Thoracic aorta (tissue), 2 donors: ENCODE measurements around the gene EIF3I. TPM values are rescaled to one million over a fixed set of nuclear protein-coding genes. Genes with fewer than 3 reads are reported as not detected.
A peak's percentile ranks its signal among the peaks of the same experiment; 100 is the strongest.

Experiments used
- ATAC-seq: fragments of 150-250 bp; one replicate; pipeline ENCODE4 v1.8.0; 2017; ENCODE audit warnings: low read depth; ENCODE audit not compliant: insufficient number of reproducible peaks, low FRiP score
- DNase-seq: peaks from one replicate; pipeline ENCODE4 v3.0.0-alpha.2; 2020; ENCODE audit warnings: low spot score
- H3K27ac ChIP-seq, 2 donors: fragments of 200-600 bp; sonication (generic); 1 replicate in 1 of 2; 2 replicates in 1 of 2; pipeline ENCODE4 v1.5.1; 2016; ENCODE audit warnings: mild to moderate bottlenecking in 2 of 2, moderate library complexity in 2 of 2
- H3K27me3 ChIP-seq: fragments of 200-600 bp; sonication (generic); replicated peaks from 2 replicates; pipeline ENCODE4 v1.6.0; 2016; ENCODE audit warnings: mild to moderate bottlenecking; ENCODE audit not compliant: insufficient read depth
- H3K36me3 ChIP-seq: fragments of 200-600 bp; sonication (generic); one replicate; pipeline ENCODE4 v1.5.1; 2016
- H3K4me1 ChIP-seq, 2 donors: fragments of 200-600 bp; sonication (generic); 1 replicate in 1 of 2; 2 replicates in 1 of 2; pipeline versions ENCODE4 v1.5.1 to v1.6.0; 2016; ENCODE audit warnings: low read depth in 2 of 2, mild to moderate bottlenecking in 1 of 2; ENCODE audit not compliant: control insufficient read depth in 1 of 2
- H3K4me3 ChIP-seq: fragments of 200-600 bp; sonication (generic); 2 replicates; pipeline ENCODE4 v1.5.1; 2016; ENCODE audit warnings: mild to moderate bottlenecking
- H3K9me3 ChIP-seq: fragments of 200-600 bp; sonication (generic); 2 replicates; pipeline ENCODE4 v1.5.1; 2016
- total RNA-seq, 2 donors: library from RNA; depleted of rRNA; stranded (reverse); fragments of >200 nt; gene quantifications; one replicate each; pipeline versions ENCODE4 v1.1.0 to v1.2.3, GENCODE V29; 2016
- TF ChIP-seq, protein P1 (sequence below): fragments of 200-600 bp; sonication (generic); IDR thresholded peaks from one replicate; pipeline ENCODE4 v1.5.1; 2019; ENCODE audit warnings: antibody characterized with exemption

The EIF3I gene
- total RNA-seq, 2 donors from 2014 or later = 105 to 114 TPM

DNA sequence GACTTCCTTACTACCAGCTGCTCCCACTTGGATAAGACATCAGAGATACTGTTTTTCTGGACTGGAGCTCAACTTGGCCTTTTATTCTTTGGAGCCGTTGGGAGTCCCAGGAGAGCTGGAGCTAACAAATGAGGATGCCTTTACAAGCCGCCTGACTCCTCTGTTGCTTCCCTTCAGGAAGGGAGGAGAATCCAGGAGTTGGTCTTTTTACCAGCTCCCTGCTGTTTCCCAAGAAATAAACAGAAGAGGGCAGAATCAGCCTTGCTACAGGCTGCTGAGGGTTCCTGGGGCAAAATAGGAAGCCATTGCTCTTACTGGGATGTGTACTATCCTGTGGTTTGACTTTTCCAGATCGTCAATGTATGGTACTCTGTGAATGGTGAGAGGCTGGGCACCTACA, 1.5 kb downstream of the EIF3I start:
- ATAC-seq (no peak), DNase-seq (no peak)
- TF ChIP-seq, protein P1, sequence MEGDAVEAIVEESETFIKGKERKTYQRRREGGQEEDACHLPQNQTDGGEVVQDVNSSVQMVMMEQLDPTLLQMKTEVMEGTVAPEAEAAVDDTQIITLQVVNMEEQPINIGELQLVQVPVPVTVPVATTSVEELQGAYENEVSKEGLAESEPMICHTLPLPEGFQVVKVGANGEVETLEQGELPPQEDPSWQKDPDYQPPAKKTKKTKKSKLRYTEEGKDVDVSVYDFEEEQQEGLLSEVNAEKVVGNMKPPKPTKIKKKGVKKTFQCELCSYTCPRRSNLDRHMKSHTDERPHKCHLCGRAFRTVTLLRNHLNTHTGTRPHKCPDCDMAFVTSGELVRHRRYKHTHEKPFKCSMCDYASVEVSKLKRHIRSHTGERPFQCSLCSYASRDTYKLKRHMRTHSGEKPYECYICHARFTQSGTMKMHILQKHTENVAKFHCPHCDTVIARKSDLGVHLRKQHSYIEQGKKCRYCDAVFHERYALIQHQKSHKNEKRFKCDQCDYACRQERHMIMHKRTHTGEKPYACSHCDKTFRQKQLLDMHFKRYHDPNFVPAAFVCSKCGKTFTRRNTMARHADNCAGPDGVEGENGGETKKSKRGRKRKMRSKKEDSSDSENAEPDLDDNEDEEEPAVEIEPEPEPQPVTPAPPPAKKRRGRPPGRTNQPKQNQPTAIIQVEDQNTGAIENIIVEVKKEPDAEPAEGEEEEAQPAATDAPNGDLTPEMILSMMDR = no peak
- peak overlapping the region; percentile 99 for H3K4me3 ChIP-seq
- peak overlapping the region in 1 of 2 donors; percentile 24 for H3K27ac ChIP-seq
- H3K9me3 ChIP-seq = no peaks in the 10 kb centered on the region
- no peaks in the 10 kb centered on the region for H3K27me3 ChIP-seq
- peaks cover 37% of the 10 kb centered on the region for H3K36me3 ChIP-seq
- H3K4me1 ChIP-seq = peaks cover 19 to 31% of the 10 kb centered on the region in 2 donors

DNA sequence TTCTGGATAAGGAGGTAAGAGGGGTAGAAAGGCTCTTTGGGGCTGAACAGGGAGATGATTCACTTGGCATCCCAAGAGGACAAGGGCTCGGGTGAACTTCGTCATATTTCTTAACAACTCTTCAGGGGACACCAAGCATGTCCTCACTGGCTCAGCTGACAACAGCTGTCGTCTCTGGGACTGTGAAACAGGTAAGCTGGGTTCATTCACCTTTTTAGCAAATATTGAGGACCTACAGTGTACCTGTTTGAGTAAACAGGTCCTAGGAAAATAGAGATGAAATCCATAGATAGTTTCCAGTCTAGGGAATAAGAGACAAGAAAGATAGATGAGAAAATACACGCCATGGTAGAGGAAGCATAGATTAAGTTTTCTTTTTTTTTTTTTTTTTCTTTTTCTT, 2.1 kb downstream of the EIF3I start:
- no peak overlapping the region for H3K4me3 ChIP-seq
- H3K36me3 ChIP-seq = peaks cover 43% of the 10 kb centered on the region
- ATAC-seq = no peak

DNA sequence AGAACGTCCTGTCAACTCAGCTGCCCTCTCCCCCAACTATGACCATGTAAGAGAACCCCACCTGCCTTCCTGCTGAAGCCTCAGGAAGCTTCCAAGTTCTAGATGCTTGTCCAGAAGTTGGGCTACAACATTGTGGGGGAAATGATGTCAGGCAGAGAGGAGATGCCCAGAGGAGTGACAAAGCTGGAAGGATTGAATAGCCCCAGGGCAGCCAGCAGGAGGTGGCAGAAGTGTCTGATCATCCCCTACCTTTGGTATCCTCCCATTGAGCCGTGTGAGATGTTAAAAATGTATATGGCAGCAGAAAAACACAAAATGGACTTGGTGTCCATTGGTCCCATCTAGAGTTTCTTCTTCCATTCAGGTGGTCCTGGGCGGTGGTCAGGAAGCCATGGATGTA, 6.6 kb downstream of the EIF3I start:
- no peak overlapping the region for H3K4me3 ChIP-seq
- H3K27ac ChIP-seq = no peak overlapping the region
- no peak for ATAC-seq
- H3K4me1 ChIP-seq = peaks cover 2 to 4% of the 10 kb centered on the region in 2 donors
- no peaks in the 10 kb centered on the region for H3K9me3 ChIP-seq
- TF ChIP-seq, protein P1 = no peak
- H3K27me3 ChIP-seq = no peaks in the 10 kb centered on the region
- H3K36me3 ChIP-seq = peaks cover 77% of the 10 kb centered on the region
- DNase-seq = no peak

More for the DNA sequence above, 2.1 kb downstream of the EIF3I start:
- H3K4me1 ChIP-seq = peaks cover 19 to 31% of the 10 kb centered on the region in 2 donors
- no peak for DNase-seq
- no peak overlapping the region for H3K27ac ChIP-seq
- H3K27me3 ChIP-seq = no peaks in the 10 kb centered on the region
- no peaks in the 10 kb centered on the region for H3K9me3 ChIP-seq
- TF ChIP-seq, protein P1 = no peak

DNA sequence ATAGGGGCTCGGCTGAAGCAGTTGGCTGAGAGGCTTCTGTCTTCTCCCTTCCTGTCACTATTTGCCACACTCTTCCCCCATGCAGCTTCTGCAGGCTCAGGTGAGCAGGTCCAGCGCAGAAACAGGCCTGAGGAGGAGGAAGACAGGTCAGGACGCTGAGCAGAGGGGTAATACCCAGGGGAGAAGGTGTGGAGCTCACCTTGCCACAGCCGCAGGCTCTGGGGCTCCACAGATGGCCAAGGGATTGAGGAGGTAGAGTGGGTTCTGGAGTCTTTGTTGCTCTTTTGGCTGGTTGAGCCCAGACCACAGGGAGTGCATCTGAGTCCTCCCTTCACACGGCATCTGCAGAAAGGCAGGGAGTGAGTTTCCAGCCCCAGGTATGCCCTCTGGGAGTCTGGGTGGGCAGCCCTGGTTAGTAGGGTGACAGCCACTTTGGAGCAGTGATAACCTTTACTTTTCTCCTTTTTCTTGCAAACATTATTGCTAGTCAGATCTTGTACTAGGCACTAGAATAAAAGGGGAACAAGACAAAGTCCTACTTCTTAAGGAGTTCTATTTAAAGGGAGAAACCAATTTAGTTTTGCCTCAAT, 9.7 kb downstream of the EIF3I start:
- Histone ChIP-seq H3K27ac (no peak overlapping the region), H3K4me3 (no peak overlapping the region), H3K36me3 (peaks cover 56% of the 10 kb centered on the region), H3K4me1 (no peaks in the 10 kb centered on the region), H3K27me3 (no peaks in the 10 kb centered on the region), H3K9me3 (no peaks in the 10 kb centered on the region)
- TF ChIP-seq, protein P1 = no peak
- DNase-seq = no peak
- no peak for ATAC-seq

DNA sequence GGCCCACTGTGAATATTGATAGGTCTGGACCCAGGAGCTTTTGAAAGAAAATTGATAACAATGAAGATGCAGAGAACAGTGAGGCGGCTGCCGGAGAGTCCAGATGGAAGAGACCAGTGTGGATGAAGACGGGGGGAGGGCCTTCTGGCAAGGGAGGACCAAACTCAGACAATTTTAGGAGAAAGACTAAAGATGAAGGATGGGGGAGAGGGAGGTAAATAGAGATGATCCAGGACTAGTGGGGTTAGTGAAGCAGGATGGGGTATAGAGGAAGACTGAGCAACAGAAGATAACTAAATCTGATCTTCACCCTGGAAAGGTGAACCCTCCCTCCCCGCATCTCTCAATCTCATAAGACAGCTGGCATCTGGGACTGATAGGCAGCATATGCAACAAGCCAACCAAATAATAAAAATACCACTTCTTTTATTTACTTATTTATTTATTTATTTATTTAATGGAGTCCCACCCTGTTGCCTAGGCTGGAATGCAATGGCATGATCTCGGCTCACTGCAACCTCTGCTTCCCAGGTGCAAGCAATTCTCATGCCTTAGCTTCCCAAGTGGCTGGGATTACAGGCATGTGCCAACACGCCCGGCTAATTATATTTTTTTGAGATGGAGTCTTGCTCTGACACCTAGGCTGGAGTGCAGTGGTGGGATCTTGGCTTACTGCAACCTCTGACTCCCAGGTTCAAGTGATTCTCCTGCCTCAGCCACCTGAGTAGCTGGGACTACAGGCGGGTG, 10.5 kb downstream of the EIF3I start:
- no peaks in the 10 kb centered on the region for H3K9me3 ChIP-seq
- TF ChIP-seq, protein P1 = no peak
- H3K27me3 ChIP-seq = no peaks in the 10 kb centered on the region
- no peaks in the 10 kb centered on the region for H3K4me1 ChIP-seq
- no peak overlapping the region for H3K4me3 ChIP-seq
- DNase-seq (no peak), ATAC-seq (no peak)
- peaks cover 51% of the 10 kb centered on the region for H3K36me3 ChIP-seq
- H3K27ac ChIP-seq = no peak overlapping the region
